SK-N-SH treated with all-trans-retinoic acid at 6 μM for 48 hours (cell line): Measurements from ENCODE around the gene BIRC7.

Experiments used
- ARNTL ChIP-seq: fragments of 450-650 bp; formaldehyde crosslinking; IDR thresholded peaks from 2 replicates; pipeline ENCODE4 v1.5.0; 2020; ENCODE audit warnings: low read depth, mild to moderate bottlenecking, moderate library complexity, borderline replicate concordance
- BACH2 ChIP-seq: fragments of 250-450 bp; sonication (Bioruptor Pico); IDR thresholded peaks from 2 replicates; pipeline ENCODE4 v1.9.0; 2021; ENCODE audit warnings: mild to moderate bottlenecking, borderline replicate concordance
- CSRNP3 ChIP-seq: fragments of 250-450 bp; sonication (Bioruptor Pico); IDR thresholded peaks from 2 replicates; pipeline ENCODE4 v1.5.1; 2021; ENCODE audit warnings: mild to moderate bottlenecking, moderate library complexity
- ISL1 ChIP-seq: fragments of 250-450 bp; sonication (Bioruptor Pico); IDR thresholded peaks from 2 replicates; pipeline ENCODE4 v2.1.2; 2022; ENCODE audit warnings: mild to moderate bottlenecking, moderate library complexity
- OSR1 ChIP-seq: fragments of 250-450 bp; sonication (Bioruptor Pico); IDR thresholded peaks from 2 replicates; pipeline ENCODE4 v1.8.0; 2022; ENCODE audit warnings: moderate library complexity, mild to moderate bottlenecking, inconsistent platforms
- RARB ChIP-seq: fragments of 250-450 bp; sonication (Bioruptor Pico); IDR thresholded peaks from 2 replicates; pipeline ENCODE4 v1.8.0; 2021; ENCODE audit warnings: mild to moderate bottlenecking, moderate library complexity
- ZC3H10 ChIP-seq: fragments of 250-450 bp; sonication (Bioruptor Pico); IDR thresholded peaks from 2 replicates; pipeline ENCODE4 v1.5.1; 2021; ENCODE audit warnings: mild to moderate bottlenecking, moderate library complexity
- ZFP3 ChIP-seq: fragments of 250-450 bp; sonication (Bioruptor Pico); IDR thresholded peaks from 2 replicates; pipeline ENCODE4 v1.5.0; 2020; ENCODE audit warnings: mild to moderate bottlenecking, moderate library complexity
- ZFP30 ChIP-seq: fragments of 450-650 bp; formaldehyde crosslinking; IDR thresholded peaks from 2 replicates; pipeline ENCODE4 v1.5.0; 2022; ENCODE audit warnings: mild to moderate bottlenecking, moderate library complexity
- TF ChIP-seq, protein P1 (sequence below): fragments of 250-450 bp; sonication (Bioruptor Pico); IDR thresholded peaks from 2 replicates; pipeline ENCODE4 v1.8.0; 2020; ENCODE audit warnings: mild to moderate bottlenecking, moderate library complexity, borderline replicate concordance
- TF ChIP-seq, protein P2 (sequence below): fragments of 250-450 bp; sonication (Bioruptor Pico); IDR thresholded peaks from 2 replicates; pipeline ENCODE4 v1.5.0; 2020; ENCODE audit warnings: mild to moderate bottlenecking, moderate library complexity

GRCh38 chr20:63196768-63197470 is 38.8 kb upstream of the BIRC7 start:
- TF ChIP-seq RARB (CRISPR knock-in tag) (no peak), ZFP3 (CRISPR knock-in tag) (no peak), ZFP30 (CRISPR knock-in tag) (no peak), ZC3H10 (CRISPR knock-in tag) (no peak), OSR1 (CRISPR knock-in tag) (no peak), CSRNP3 (CRISPR knock-in tag) (no peak), BACH2 (no peak), ARNTL (CRISPR knock-in tag) (no peak), ISL1 (CRISPR knock-in tag) (no peak)
- TF ChIP-seq, protein P1, sequence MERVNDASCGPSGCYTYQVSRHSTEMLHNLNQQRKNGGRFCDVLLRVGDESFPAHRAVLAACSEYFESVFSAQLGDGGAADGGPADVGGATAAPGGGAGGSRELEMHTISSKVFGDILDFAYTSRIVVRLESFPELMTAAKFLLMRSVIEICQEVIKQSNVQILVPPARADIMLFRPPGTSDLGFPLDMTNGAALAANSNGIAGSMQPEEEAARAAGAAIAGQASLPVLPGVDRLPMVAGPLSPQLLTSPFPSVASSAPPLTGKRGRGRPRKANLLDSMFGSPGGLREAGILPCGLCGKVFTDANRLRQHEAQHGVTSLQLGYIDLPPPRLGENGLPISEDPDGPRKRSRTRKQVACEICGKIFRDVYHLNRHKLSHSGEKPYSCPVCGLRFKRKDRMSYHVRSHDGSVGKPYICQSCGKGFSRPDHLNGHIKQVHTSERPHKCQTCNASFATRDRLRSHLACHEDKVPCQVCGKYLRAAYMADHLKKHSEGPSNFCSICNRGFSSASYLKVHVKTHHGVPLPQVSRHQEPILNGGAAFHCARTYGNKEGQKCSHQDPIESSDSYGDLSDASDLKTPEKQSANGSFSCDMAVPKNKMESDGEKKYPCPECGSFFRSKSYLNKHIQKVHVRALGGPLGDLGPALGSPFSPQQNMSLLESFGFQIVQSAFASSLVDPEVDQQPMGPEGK (CRISPR knock-in tag): no peak
- TF ChIP-seq, protein P2, sequence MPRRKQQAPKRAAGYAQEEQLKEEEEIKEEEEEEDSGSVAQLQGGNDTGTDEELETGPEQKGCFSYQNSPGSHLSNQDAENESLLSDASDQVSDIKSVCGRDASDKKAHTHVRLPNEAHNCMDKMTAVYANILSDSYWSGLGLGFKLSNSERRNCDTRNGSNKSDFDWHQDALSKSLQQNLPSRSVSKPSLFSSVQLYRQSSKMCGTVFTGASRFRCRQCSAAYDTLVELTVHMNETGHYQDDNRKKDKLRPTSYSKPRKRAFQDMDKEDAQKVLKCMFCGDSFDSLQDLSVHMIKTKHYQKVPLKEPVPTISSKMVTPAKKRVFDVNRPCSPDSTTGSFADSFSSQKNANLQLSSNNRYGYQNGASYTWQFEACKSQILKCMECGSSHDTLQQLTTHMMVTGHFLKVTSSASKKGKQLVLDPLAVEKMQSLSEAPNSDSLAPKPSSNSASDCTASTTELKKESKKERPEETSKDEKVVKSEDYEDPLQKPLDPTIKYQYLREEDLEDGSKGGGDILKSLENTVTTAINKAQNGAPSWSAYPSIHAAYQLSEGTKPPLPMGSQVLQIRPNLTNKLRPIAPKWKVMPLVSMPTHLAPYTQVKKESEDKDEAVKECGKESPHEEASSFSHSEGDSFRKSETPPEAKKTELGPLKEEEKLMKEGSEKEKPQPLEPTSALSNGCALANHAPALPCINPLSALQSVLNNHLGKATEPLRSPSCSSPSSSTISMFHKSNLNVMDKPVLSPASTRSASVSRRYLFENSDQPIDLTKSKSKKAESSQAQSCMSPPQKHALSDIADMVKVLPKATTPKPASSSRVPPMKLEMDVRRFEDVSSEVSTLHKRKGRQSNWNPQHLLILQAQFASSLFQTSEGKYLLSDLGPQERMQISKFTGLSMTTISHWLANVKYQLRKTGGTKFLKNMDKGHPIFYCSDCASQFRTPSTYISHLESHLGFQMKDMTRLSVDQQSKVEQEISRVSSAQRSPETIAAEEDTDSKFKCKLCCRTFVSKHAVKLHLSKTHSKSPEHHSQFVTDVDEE (CRISPR knock-in tag): no peak
